Esophagus muscularis mucosa (tissue), 4 donors: Measurements from ENCODE around the gene EMD. TPM values are rescaled to one million over a fixed set of nuclear protein-coding genes. Genes with fewer than 3 reads are reported as not detected.
A peak's percentile ranks its signal among the peaks of the same experiment; 100 is the strongest.

Experiments used
- DNase-seq: peaks from one replicate; pipeline ENCODE4 v3.0.0-alpha.2; 2017; ENCODE audit errors: extremely low spot score
- H3K27ac ChIP-seq, 4 donors: fragments of 200-600 bp; sonication (generic); replicated peaks in 1 of 4; 1 replicate in 3 of 4; 2 replicates in 1 of 4; pipeline ENCODE4 v1.5.1; 2016 to 2019; ENCODE audit warnings: mild to moderate bottlenecking in 1 of 4
- H3K27me3 ChIP-seq, 4 donors: fragments of 200-600 bp; sonication (generic); one replicate each; pipeline versions ENCODE4 v1.5.1 to v1.6.0; 2016 to 2019
- H3K36me3 ChIP-seq, 4 donors: fragments of 200-600 bp; sonication (generic); one replicate each; pipeline ENCODE4 v1.5.1; 2016 to 2019
- H3K4me1 ChIP-seq, 4 donors: fragments of 200-600 bp; sonication (generic); one replicate each; pipeline ENCODE4 v1.5.1; 2016 to 2019
- H3K4me3 ChIP-seq, 4 donors: fragments of 200-600 bp; sonication (generic); 1 replicate in 2 of 4; 2 replicates in 2 of 4; pipeline ENCODE4 v1.5.1; 2016 to 2019; ENCODE audit warnings: mild to moderate bottlenecking in 4 of 4, moderate library complexity in 1 of 4
- H3K9me3 ChIP-seq, 4 donors: fragments of 200-600 bp; sonication (generic); 1 replicate in 3 of 4; 2 replicates in 1 of 4; pipeline ENCODE4 v1.5.1; 2016 to 2019
- CTCF ChIP-seq, 3 experiments: fragments of 200-600 bp in 2 of 3; fragments of 450-650 bp in 1 of 3; sonication (generic) in 2 of 3; IDR thresholded peaks; one replicate each; pipeline ENCODE4 v1.5.1; 2017 to 2019; ENCODE audit warnings: antibody characterized with exemption in 3 of 3, mild to moderate bottlenecking in 2 of 3, moderate library complexity in 1 of 3
- EP300 ChIP-seq: sonication (generic); formaldehyde crosslinking; IDR thresholded peaks from one replicate; pipeline ENCODE4 v1.6.1; 2017; ENCODE audit warnings: antibody characterized with exemption
- POLR2A ChIP-seq: fragments of 450-650 bp; IDR thresholded peaks from one replicate; pipeline ENCODE4 v1.6.1; 2017; ENCODE audit warnings: antibody characterized with exemption, moderate library complexity, mild to moderate bottlenecking, low read depth
- POLR2AphosphoS5 ChIP-seq, 2 donors: sonication (generic); formaldehyde crosslinking; IDR thresholded peaks; one replicate each; pipeline ENCODE4 v1.6.1; 2017; ENCODE audit warnings: antibody characterized with exemption in 2 of 2
- WGBS: methylation state at CpG from one replicate; pipeline ENCODE4 v1.1.5; 2018; 5-methylcytosine and 5-hydroxymethylcytosine counted together
- intact Hi-C: fragments of 100-400 bp; cut with DNase I; formaldehyde crosslinking; loops from one replicate; pipeline ENCODE4 v1.15.1; 2023
- total RNA-seq, 4 donors: library from RNA; depleted of rRNA; stranded (reverse); fragments of >200 nt; gene quantifications; one replicate each; pipeline versions ENCODE4 v1.1.0 to v1.2.1, GENCODE V29; 2016

EMD gene
- total RNA-seq, 4 donors from 2014 or later = 37.0 to 64.7 (median 57.7) TPM

- intact Hi-C loops = no loop called here
- TF ChIP-seq CTCF (IDR thresholded peaks at IDR 0.05) (no peak), POLR2AphosphoS5 (IDR thresholded peaks at IDR 0.05) (peak in 1 of 2 donors; percentile 49)
- Histone ChIP-seq H3K27ac (peak overlapping the region; percentile 96 to 97 (median 97)), H3K27me3 (no peaks in the 10 kb centered on the region), H3K9me3 (no peaks in the 10 kb centered on the region), H3K4me3 (peak overlapping the region in 3 of 4 donors; percentile 55 to 66 (median 56)), H3K36me3 (peaks cover 0 to 13% (median 7%) of the 10 kb centered on the region in 4 donors), H3K4me1 (peaks cover 19 to 58% (median 46%) of the 10 kb centered on the region in 4 donors)
- no peak for DNase-seq
- 66% methylated on average over 3 of the region's 3 CpGs for WGBS
These were observed 2.3 kb upstream of the EMD start for GRCh38 chrX:154376774-154377173.

- peaks cover 13 to 62% (median 46%) of the 10 kb centered on the region in 4 donors for H3K4me1 ChIP-seq
- H3K36me3 ChIP-seq = peaks cover 0 to 19% (median 3%) of the 10 kb centered on the region in 4 donors
- peak overlapping the region; percentile 96 to 97 (median 97) for H3K27ac ChIP-seq
- TF ChIP-seq POLR2AphosphoS5 (IDR thresholded peaks at IDR 0.05) (peak in 1 of 2 donors; percentile 87), CTCF (IDR thresholded peaks at IDR 0.05) (no peak), POLR2A (peak; percentile 80), EP300 (peak; percentile 7)
- H3K27me3 ChIP-seq = no peaks in the 10 kb centered on the region
- DNase-seq = no peak
- intact Hi-C loops = no loop called here
- no peaks in the 10 kb centered on the region for H3K9me3 ChIP-seq
- H3K4me3 ChIP-seq = peak overlapping the region; percentile 55 to 66 (median 60)
- WGBS = 51% methylated on average over 46 of the region's 79 CpGs
These were observed 866 bp upstream of the EMD start for GRCh38 chrX:154378059-154378798.

- 76% methylated on average over 32 of the region's 38 CpGs for WGBS
- intact Hi-C loops = no loop called here
- peak overlapping the region; percentile 69 to 80 (median 74) for H3K4me3 ChIP-seq
- peaks cover 6 to 66% (median 55%) of the 10 kb centered on the region in 4 donors for H3K4me1 ChIP-seq
- peak overlapping the region; percentile 92 to 99 (median 96) for H3K27ac ChIP-seq
- DNase-seq = no peak
- H3K9me3 ChIP-seq = no peaks in the 10 kb centered on the region
- H3K27me3 ChIP-seq = no peaks in the 10 kb centered on the region
- peaks cover 0 to 19% (median 3%) of the 10 kb centered on the region in 4 donors for H3K36me3 ChIP-seq
- TF ChIP-seq POLR2AphosphoS5 (IDR thresholded peaks at IDR 0.05) = no peak
- no peak for TF ChIP-seq EP300
- no peak for TF ChIP-seq POLR2A
- TF ChIP-seq CTCF (IDR thresholded peaks at IDR 0.05) = no peak
These were observed 465 bp downstream of the EMD start for GRCh38 chrX:154379569-154379951.

GRCh38 chrX:154380153-154380552, 1.1 kb downstream of the EMD start:
- TF ChIP-seq POLR2A = no peak
- TF ChIP-seq POLR2AphosphoS5 (IDR thresholded peaks at IDR 0.05) = peak; percentile 6 to 14
- no peak for TF ChIP-seq EP300
- H3K4me1 ChIP-seq = peaks cover 6 to 65% (median 57%) of the 10 kb centered on the region in 4 donors
- peak overlapping the region; percentile 92 to 99 (median 96) for H3K27ac ChIP-seq
- H3K36me3 ChIP-seq = peaks cover 0 to 19% (median 3%) of the 10 kb centered on the region in 4 donors
- H3K4me3 ChIP-seq = peak overlapping the region; percentile 69 to 80 (median 74)
- no peaks in the 10 kb centered on the region for H3K9me3 ChIP-seq
- intact Hi-C loops = no loop called here
- WGBS = 59% methylated on average over 9 of the region's 13 CpGs
- DNase-seq = no peak
- no peaks in the 10 kb centered on the region for H3K27me3 ChIP-seq

- Histone ChIP-seq H3K9me3 (no peaks in the 10 kb centered on the region), H3K27me3 (no peaks in the 10 kb centered on the region), H3K27ac (peak overlapping the region; percentile 92 to 99 (median 96)), H3K4me1 (peaks cover 6 to 65% (median 57%) of the 10 kb centered on the region in 4 donors), H3K4me3 (peak overlapping the region; percentile 69 to 80 (median 74)), H3K36me3 (peaks cover 0 to 19% (median 3%) of the 10 kb centered on the region in 4 donors)
- TF ChIP-seq POLR2A = no peak
- TF ChIP-seq EP300 = no peak
- TF ChIP-seq CTCF (IDR thresholded peaks at IDR 0.05) = no peak
- no peak for TF ChIP-seq POLR2AphosphoS5 (IDR thresholded peaks at IDR 0.05)
- WGBS = 65% methylated on average over 13 of the region's 14 CpGs
- intact Hi-C loops = no loop called here
- no peak for DNase-seq
These were observed 1.7 kb downstream of the EMD start for GRCh38 chrX:154380787-154381186.
